Measurements from ENCODE around the gene DEPP1. TPM values are rescaled to one million over a fixed set of nuclear protein-coding genes. Genes with fewer than 3 reads are reported as not detected.

Gene DEPP1
- total and polyA plus RNA-seq, 10 of the 15 experiments (the other 5 are each of a cell fraction or from before 2014, with no cell fraction given) = 1.7 to 12.1 (median 7.3) TPM

DNA sequence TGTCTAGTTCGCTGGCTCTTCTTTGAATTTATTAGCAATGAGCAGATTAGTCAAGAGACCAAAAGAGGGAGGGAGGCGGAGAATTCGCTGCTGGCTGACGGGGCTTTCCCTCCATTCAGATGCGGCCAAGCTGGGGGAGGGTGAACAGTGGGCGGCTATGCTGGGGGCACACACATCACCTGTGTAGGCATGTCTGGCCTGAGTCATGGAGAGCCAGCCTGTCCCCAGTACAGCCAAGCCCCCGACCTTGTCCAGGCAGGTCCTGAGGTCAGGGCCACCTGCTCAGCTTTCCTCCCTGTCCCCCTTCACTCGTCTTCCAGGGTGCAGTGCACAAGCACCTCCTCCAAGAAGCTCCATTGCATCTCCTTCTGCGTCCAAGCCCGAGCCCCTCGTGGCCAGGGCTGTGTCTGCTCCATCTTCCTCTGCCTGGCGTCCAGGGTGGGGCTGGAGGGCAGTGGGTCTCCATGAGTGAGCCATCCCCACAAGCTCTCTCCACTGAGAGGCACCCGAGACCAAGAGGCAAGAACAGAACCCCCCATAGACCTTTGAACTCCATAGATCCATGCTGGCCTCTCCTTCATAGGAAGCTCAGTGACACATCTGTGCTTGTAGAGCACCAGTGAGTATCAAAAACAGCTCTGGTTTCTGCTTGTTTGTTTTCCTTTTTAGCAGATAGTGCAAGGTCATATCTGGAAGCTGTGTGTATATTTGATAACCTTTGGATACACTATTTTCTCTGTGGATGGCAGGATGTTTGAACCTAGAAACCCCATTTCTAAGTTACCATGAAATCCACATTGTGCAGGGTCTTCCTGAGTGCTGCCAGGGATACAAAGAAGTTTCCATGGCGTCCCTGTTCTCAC lies 1.9 kb upstream of the DEPP1 start (continued):
- TF ChIP-seq, protein P1, sequence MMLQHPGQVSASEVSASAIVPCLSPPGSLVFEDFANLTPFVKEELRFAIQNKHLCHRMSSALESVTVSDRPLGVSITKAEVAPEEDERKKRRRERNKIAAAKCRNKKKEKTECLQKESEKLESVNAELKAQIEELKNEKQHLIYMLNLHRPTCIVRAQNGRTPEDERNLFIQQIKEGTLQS (IDR thresholded peaks at IDR 0.05; ENCODE audit: borderline replicate concordance, extremely low read depth, low read depth, low read length) = no peak
- no peak for TF ChIP-seq NFXL1 (IDR thresholded peaks at IDR 0.05; ENCODE audit: borderline replicate concordance)
- TF ChIP-seq KLF5 (IDR thresholded peaks at IDR 0.05; ENCODE audit: partially characterized antibody) = no peak
- no peak for TF ChIP-seq KDM1A (IDR thresholded peaks at IDR 0.05; ENCODE audit: borderline replicate concordance)
- no peak for TF ChIP-seq EZH2 (IDR thresholded peaks at IDR 0.05; ENCODE audit: borderline replicate concordance, control insufficient read depth, low read depth, low read length)
- TF ChIP-seq, protein P2, sequence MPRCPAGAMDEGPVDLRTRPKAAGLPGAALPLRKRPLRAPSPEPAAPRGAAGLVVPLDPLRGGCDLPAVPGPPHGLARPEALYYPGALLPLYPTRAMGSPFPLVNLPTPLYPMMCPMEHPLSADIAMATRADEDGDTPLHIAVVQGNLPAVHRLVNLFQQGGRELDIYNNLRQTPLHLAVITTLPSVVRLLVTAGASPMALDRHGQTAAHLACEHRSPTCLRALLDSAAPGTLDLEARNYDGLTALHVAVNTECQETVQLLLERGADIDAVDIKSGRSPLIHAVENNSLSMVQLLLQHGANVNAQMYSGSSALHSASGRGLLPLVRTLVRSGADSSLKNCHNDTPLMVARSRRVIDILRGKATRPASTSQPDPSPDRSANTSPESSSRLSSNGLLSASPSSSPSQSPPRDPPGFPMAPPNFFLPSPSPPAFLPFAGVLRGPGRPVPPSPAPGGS (IDR thresholded peaks at IDR 0.05; ENCODE audit: borderline replicate concordance, insufficient read depth, low read depth, low read length, poor library complexity, severe bottlenecking) = peak; percentile 84
- peak; percentile 13 for TF ChIP-seq SP1 (IDR thresholded peaks at IDR 0.05; ENCODE audit: low read depth, low read length)
- TF ChIP-seq HDGF (IDR thresholded peaks at IDR 0.05) = peak; percentile 75
- peak in 1 of 2 experiments; percentile 35; a peak in 1 of 4 replicates for TF ChIP-seq BHLHE40 (IDR thresholded peaks at IDR 0.05; ENCODE audit: borderline replicate concordance in 1 of 2, low read depth in 2 of 2, low read length in 1 of 2)
- TF ChIP-seq ZNF274 (IDR thresholded peaks at IDR 0.05; ENCODE audit: insufficient read depth, insufficient read length) = no peak
- TF ChIP-seq NR2F1 (conservative IDR thresholded peaks at IDR 0.05) = 0 out of 2 replicates have a peak, but pooled peaks have one; percentile 20
- no peak for TF ChIP-seq SMARCA5 (IDR thresholded peaks at IDR 0.05)
- TF ChIP-seq, protein P3, sequence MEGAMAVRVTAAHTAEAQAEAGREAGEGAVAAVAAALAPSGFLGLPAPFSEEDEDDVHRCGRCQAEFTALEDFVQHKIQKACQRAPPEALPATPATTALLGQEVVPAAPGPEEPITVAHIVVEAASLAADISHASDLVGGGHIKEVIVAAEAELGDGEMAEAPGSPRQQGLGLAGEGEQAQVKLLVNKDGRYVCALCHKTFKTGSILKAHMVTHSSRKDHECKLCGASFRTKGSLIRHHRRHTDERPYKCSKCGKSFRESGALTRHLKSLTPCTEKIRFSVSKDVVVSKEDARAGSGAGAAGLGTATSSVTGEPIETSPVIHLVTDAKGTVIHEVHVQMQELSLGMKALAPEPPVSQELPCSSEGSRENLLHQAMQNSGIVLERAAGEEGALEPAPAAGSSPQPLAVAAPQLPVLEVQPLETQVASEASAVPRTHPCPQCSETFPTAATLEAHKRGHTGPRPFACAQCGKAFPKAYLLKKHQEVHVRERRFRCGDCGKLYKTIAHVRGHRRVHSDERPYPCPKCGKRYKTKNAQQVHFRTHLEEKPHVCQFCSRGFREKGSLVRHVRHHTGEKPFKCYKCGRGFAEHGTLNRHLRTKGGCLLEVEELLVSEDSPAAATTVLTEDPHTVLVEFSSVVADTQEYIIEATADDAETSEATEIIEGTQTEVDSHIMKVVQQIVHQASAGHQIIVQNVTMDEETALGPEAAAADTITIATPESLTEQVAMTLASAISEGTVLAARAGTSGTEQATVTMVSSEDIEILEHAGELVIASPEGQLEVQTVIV (IDR thresholded peaks at IDR 0.05; ENCODE audit: borderline replicate concordance, partially characterized antibody) = no peak
- TF ChIP-seq DPF2 (IDR thresholded peaks at IDR 0.05) = peak; percentile 37; the same call in 1 of the 2 replicates
- TF ChIP-seq, protein P4, sequence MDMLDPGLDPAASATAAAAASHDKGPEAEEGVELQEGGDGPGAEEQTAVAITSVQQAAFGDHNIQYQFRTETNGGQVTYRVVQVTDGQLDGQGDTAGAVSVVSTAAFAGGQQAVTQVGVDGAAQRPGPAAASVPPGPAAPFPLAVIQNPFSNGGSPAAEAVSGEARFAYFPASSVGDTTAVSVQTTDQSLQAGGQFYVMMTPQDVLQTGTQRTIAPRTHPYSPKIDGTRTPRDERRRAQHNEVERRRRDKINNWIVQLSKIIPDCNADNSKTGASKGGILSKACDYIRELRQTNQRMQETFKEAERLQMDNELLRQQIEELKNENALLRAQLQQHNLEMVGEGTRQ (IDR thresholded peaks at IDR 0.05; ENCODE audit: borderline replicate concordance, low read depth, low read length) = no peak
- no peak for TF ChIP-seq NFYB (IDR thresholded peaks at IDR 0.05; ENCODE audit: insufficient read depth, low read depth, low read length)
- no peak for TF ChIP-seq TBL1XR1 (IDR thresholded peaks at IDR 0.05; ENCODE audit: low read depth, low read length)
- no peak for TF ChIP-seq MYC (IDR thresholded peaks at IDR 0.05; ENCODE audit: insufficient read depth, insufficient read length, insufficient replicate concordance, low read length, severe bottlenecking)
- TF ChIP-seq, protein P5, sequence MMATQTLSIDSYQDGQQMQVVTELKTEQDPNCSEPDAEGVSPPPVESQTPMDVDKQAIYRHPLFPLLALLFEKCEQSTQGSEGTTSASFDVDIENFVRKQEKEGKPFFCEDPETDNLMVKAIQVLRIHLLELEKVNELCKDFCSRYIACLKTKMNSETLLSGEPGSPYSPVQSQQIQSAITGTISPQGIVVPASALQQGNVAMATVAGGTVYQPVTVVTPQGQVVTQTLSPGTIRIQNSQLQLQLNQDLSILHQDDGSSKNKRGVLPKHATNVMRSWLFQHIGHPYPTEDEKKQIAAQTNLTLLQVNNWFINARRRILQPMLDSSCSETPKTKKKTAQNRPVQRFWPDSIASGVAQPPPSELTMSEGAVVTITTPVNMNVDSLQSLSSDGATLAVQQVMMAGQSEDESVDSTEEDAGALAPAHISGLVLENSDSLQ (IDR thresholded peaks at IDR 0.05) = no peak
